Measurements from ENCODE around the gene KAZN. TPM values are rescaled to one million over a fixed set of nuclear protein-coding genes. Genes with fewer than 3 reads are reported as not detected.

Gene KAZN
- total RNA-seq, 1 donor from 2014 or later = 5.7 TPM

DNA sequence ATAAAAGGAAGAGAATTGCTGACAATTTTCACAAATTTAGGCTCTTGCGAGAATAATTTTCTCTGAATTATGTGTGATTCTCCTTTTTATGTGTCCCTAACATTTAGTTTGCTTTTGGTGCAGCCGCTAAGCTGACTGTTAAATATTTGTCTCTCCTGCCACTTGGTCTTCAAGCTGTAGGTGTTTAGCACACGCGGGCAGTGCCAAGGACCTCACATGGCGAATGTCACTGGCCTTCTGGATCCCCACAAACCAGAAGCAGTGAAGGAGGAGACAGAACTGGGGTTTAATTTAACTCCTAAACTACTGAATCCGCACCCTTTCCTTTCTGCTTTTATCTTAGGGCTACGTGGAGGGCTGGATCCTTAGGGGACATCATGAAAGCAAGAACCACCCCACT, 120.0 kb downstream of the KAZN start:
- no peak for TF ChIP-seq CTCF (conservative IDR thresholded peaks at IDR 0.05; ENCODE audit: low read depth, low read length)
- H3K4me3 ChIP-seq (ENCODE audit: low read depth, low read length) = no peak overlapping the region
- DNase-seq (ENCODE audit: low read depth) = no peak

GRCh38 chr1:14723401-14723800, 124.9 kb downstream of the KAZN start:
- no peak for DNase-seq (ENCODE audit: low read depth)
- TF ChIP-seq CTCF (conservative IDR thresholded peaks at IDR 0.05; ENCODE audit: low read depth, low read length) = no peak
- no peak overlapping the region for H3K4me3 ChIP-seq (ENCODE audit: low read depth, low read length)

DNA sequence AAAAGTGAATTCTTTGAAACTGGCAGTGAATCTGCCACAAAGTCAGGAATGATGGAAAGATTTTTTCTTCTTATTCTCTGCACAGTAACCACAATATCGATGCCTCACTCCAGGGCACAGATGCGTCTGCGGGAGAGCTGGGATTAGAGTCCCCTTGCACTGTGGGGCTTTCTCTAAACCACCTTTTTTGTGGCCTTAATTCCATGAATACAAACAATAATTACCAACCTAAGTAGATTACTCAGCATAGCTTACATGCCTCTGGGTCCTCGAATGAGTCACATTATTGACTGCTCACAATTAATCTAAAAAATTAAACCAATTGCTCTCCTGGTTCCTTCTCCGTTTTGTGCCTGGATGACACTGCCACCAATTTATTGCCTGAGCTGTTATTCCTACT, 125.8 kb downstream of the KAZN start:
- H3K4me3 ChIP-seq (ENCODE audit: low read depth, low read length) = no peak overlapping the region
- no peak for DNase-seq (ENCODE audit: low read depth)
- TF ChIP-seq CTCF (conservative IDR thresholded peaks at IDR 0.05; ENCODE audit: low read depth, low read length) = no peak

GRCh38 chr1:14724678-14725077, 126.2 kb downstream of the KAZN start:
- TF ChIP-seq CTCF (conservative IDR thresholded peaks at IDR 0.05; ENCODE audit: low read depth, low read length) = no peak
- DNase-seq (ENCODE audit: low read depth) = no peak
- no peak overlapping the region for H3K4me3 ChIP-seq (ENCODE audit: low read depth, low read length)

GRCh38 chr1:14725238-14725637, 126.8 kb downstream of the KAZN start:
- DNase-seq (ENCODE audit: low read depth) = no peak
- no peak for TF ChIP-seq CTCF (conservative IDR thresholded peaks at IDR 0.05; ENCODE audit: low read depth, low read length)
- H3K4me3 ChIP-seq (ENCODE audit: low read depth, low read length) = no peak overlapping the region

DNA sequence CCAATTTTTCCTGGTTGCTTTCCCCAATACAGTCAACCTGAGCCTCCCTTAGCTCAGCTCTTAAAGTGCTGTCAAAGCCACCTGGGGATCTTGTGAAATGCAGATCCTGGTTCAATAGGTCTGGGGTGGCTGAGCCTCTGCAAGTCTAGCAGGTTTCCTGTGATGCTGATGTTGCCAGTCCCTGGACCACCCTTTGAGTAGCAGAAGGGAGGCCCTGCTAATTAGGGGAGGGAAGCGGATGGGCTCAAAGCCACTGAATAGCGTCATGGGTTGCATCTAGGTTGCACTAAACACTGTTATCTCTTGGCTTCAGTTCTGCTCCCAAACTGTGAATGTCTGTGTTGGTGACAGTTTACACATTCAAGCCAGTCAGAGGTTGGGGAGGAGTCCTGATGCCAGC, 127.2 kb downstream of the KAZN start:
- no peak overlapping the region for H3K4me3 ChIP-seq (ENCODE audit: low read depth, low read length)
- TF ChIP-seq CTCF (conservative IDR thresholded peaks at IDR 0.05; ENCODE audit: low read depth, low read length) = no peak
- DNase-seq (ENCODE audit: low read depth) = no peak

DNA sequence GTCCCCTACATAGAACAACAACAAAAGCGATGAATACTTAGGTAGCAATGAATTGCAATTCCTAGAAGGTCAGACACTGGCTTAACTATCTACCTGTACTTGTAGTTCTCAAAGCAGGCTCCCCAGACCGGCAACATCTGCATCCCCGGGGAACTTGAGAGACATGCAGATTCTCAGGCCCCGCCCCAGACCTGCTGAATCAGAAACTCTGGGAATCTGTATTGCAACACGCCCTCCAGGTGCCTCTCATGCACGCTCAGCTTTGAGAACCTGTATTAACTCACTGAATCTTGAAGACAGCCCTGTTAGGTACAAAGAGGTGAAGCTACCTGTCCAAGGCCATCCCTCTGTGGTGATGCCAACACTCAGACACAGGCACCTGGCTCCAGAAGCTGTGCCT, 128.1 kb downstream of the KAZN start:
- DNase-seq (ENCODE audit: low read depth) = no peak
- no peak for TF ChIP-seq CTCF (conservative IDR thresholded peaks at IDR 0.05; ENCODE audit: low read depth, low read length)
- no peak overlapping the region for H3K4me3 ChIP-seq (ENCODE audit: low read depth, low read length)

Measured in epithelial cell of proximal tubule (primary cell).